NCI-H146 (cell line): ENCODE results near the gene PRTN3.

ENCODE experiments used
- DNase-seq: peaks from one replicate; lab custom pipeline; 2025; lab: John Stamatoyannopoulos, UW

PRTN3 gene

GRCh38 chr19:803686-804418 is 36.9 kb upstream of the PRTN3 start:
- no peak for DNase-seq

GRCh38 chr19:804419-805165 is 36.2 kb upstream of the PRTN3 start:
- no peak for DNase-seq

- DNase-seq = no peak
Observed at GRCh38 chr19:805166-805551, 35.6 kb upstream of the PRTN3 start.

- no peak for DNase-seq
Observed at GRCh38 chr19:805600-806550, 34.9 kb upstream of the PRTN3 start.

- DNase-seq = no peak
Observed at GRCh38 chr19:806815-807421, 33.9 kb upstream of the PRTN3 start.

- no peak for DNase-seq
Observed at GRCh38 chr19:807627-808422, 33.0 kb upstream of the PRTN3 start.

GRCh38 chr19:808423-808775 is 32.4 kb upstream of the PRTN3 start:
- no peak for DNase-seq

GRCh38 chr19:810077-810855 is 30.5 kb upstream of the PRTN3 start:
- DNase-seq = no peak

- no peak for DNase-seq
Observed at GRCh38 chr19:810883-811489, 29.8 kb upstream of the PRTN3 start.

- no peak for DNase-seq
Observed at GRCh38 chr19:811506-812048, 29.2 kb upstream of the PRTN3 start.

- no peak for DNase-seq
Observed at GRCh38 chr19:812049-812746, 28.6 kb upstream of the PRTN3 start.

GRCh38 chr19:812747-813218 is 28.0 kb upstream of the PRTN3 start:
- DNase-seq = no peak

GRCh38 chr19:813219-814151 is 27.3 kb upstream of the PRTN3 start:
- DNase-seq = no peak

GRCh38 chr19:814152-815078 is 26.4 kb upstream of the PRTN3 start:
- DNase-seq = no peak

GRCh38 chr19:815079-815774 is 25.6 kb upstream of the PRTN3 start:
- DNase-seq = no peak
